ENCODE measurements around the gene CCDC27.

CCDC27 gene

DNA sequence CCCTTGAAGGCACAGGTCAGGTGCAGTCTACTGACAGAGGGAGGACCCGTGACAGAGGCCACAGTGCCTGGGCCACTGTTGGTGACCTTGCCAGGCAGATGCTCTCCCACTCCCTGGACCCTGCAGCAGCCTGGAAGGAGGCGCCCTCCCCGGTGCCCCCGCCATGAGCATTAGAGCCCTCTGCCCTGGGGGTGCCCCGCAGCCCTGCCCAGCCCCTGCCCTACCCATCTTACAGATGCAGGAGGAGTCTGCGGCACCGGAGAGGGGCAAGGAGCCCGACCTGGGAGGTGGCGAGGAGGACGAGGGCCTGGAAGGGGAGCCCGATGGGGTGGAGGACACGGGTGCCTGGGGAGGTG is 10.6 kb downstream of the CCDC27 start:
- TF ChIP-seq EZH2phosphoT487 (IDR thresholded peaks at IDR 0.05; ENCODE audit: borderline replicate concordance, low read length), result no peak
- TF ChIP-seq, protein P1, sequence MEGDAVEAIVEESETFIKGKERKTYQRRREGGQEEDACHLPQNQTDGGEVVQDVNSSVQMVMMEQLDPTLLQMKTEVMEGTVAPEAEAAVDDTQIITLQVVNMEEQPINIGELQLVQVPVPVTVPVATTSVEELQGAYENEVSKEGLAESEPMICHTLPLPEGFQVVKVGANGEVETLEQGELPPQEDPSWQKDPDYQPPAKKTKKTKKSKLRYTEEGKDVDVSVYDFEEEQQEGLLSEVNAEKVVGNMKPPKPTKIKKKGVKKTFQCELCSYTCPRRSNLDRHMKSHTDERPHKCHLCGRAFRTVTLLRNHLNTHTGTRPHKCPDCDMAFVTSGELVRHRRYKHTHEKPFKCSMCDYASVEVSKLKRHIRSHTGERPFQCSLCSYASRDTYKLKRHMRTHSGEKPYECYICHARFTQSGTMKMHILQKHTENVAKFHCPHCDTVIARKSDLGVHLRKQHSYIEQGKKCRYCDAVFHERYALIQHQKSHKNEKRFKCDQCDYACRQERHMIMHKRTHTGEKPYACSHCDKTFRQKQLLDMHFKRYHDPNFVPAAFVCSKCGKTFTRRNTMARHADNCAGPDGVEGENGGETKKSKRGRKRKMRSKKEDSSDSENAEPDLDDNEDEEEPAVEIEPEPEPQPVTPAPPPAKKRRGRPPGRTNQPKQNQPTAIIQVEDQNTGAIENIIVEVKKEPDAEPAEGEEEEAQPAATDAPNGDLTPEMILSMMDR (IDR thresholded peaks at IDR 0.05; ENCODE audit: low read depth, low read length, poor library complexity, severe bottlenecking), result no peak
- Histone ChIP-seq H3F3A (ENCODE audit: control insufficient read depth, insufficient read depth) (no peaks in the 10 kb centered on the region), H3K36me3 (ENCODE audit: control insufficient read depth, low read length) (no peaks in the 10 kb centered on the region), H3K4me1 (ENCODE audit: control insufficient read depth, low read length) (no peaks in the 10 kb centered on the region), H3K4me2 (ENCODE audit: low read length) (no peak overlapping the region), H3K79me2 (ENCODE audit: control insufficient read depth, low read length) (no peaks in the 10 kb centered on the region), H3K27ac (ENCODE audit: low read depth, low read length) (no peak overlapping the region), H3K9me2 (replicated peaks; ENCODE audit: control insufficient read depth, low read length) (no peaks in the 10 kb centered on the region), H4K20me1 (ENCODE audit: control insufficient read depth, insufficient read depth, low read depth, low read length) (no peaks in the 10 kb centered on the region), H3K27me3 (ENCODE audit: control insufficient read depth, low read length) (peaks cover 8% of the 10 kb centered on the region; the same call in 1 of the 2 replicates), H3K9me3 (ENCODE audit: control insufficient read depth, insufficient read depth, low read length) (no peaks in the 10 kb centered on the region), H3K4me3 (ENCODE audit: low read length) (no peak overlapping the region)

DNA sequence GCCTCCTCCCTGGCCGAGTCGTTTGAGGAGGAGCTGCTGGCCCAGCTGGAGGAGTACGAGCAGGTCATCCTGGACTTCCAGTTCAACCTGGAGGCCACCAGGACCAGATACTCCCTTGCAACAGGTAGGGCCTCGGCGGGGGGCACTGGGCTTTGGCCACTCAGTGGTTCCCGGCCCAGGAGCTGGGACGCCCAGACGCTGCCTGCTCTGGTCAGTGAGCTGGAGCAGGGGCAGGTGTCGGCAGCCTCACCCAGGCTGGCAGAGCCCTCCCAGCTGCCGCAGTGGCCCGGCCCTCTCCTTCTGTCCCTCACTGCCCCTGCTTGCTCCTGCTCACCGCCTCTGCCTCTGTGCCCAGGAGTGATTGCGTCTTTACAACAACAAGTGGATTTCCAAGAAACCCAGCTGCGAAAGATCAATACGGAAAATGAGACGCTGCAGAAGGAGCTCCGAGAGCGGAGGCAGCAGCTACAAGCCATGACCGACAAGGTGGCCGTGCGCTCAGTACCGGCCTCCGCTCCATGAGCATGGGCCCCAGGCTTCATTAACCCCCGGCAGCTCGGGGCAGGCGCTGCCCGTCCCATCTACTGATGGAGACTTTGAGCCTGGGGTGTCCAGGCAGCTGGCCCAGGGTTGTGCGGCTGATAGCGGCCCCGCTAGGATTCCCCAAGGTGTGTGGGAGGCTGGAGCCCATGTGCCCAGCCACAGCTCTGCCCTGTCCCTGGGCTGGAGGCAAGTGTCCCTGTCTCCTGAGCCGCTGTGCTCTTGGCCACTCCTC is 11.3 kb downstream of the CCDC27 start:
- Histone ChIP-seq H3K9me3 (ENCODE audit: control insufficient read depth, insufficient read depth, low read length) (no peaks in the 10 kb centered on the region), H3K9me2 (replicated peaks; ENCODE audit: control insufficient read depth, low read length) (no peaks in the 10 kb centered on the region), H3K79me2 (ENCODE audit: control insufficient read depth, low read length) (no peaks in the 10 kb centered on the region), H3K27ac (ENCODE audit: low read depth, low read length) (no peak overlapping the region), H3K27me3 (ENCODE audit: control insufficient read depth, low read length) (peaks cover 8% of the 10 kb centered on the region), H4K20me1 (ENCODE audit: control insufficient read depth, insufficient read depth, low read depth, low read length) (no peaks in the 10 kb centered on the region), H3K4me2 (ENCODE audit: low read length) (no peak overlapping the region), H3K4me1 (ENCODE audit: control insufficient read depth, low read length) (no peaks in the 10 kb centered on the region), H3K4me3 (ENCODE audit: low read length) (no peak overlapping the region), H3F3A (ENCODE audit: control insufficient read depth, insufficient read depth) (no peaks in the 10 kb centered on the region), H3K36me3 (ENCODE audit: control insufficient read depth, low read length) (no peaks in the 10 kb centered on the region)
- no peak for TF ChIP-seq EZH2phosphoT487 (IDR thresholded peaks at IDR 0.05; ENCODE audit: borderline replicate concordance, low read length)
- TF ChIP-seq, protein P1 (IDR thresholded peaks at IDR 0.05; ENCODE audit: low read depth, low read length, poor library complexity, severe bottlenecking), result no peak

DNA sequence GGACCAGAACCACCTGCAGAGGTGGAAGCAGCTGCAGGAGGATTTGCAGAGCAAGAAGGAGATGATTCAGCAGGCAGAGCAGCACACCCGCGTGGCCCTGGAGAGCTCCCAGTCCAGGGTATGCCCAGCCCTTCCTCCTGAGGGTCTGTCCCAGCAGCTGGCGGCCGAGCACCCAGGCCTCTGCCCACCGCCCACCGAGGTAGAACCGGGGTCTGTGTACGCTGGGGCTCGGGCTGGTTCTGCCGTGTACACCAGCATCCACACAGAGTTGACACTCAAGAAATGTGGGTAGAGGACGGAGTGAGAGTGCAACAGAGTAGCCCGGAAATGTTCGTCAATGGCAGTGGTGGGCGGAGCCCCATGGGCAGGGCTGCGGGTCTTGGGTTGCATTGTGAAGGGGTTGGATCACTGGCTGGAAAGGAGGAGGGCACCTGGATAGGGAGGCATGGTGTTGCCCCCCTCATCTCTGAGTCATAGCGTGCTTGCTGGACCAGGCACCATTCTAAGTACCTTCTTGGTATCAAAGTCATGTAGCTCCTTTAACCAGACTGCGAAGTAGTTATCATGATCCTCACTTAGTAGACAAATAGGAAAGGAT is 15.2 kb downstream of the CCDC27 start:
- H3K36me3 ChIP-seq (ENCODE audit: control insufficient read depth, low read length), result no peaks in the 10 kb centered on the region
- H3K9me3 ChIP-seq (ENCODE audit: control insufficient read depth, insufficient read depth, low read length), result no peaks in the 10 kb centered on the region
- peaks cover 8% of the 10 kb centered on the region for H3K4me1 ChIP-seq (ENCODE audit: control insufficient read depth, low read length)
- H4K20me1 ChIP-seq (ENCODE audit: control insufficient read depth, insufficient read depth, low read depth, low read length), result no peaks in the 10 kb centered on the region
- H3K27ac ChIP-seq (ENCODE audit: low read depth, low read length), result no peak overlapping the region
- TF ChIP-seq EZH2phosphoT487 (IDR thresholded peaks at IDR 0.05; ENCODE audit: borderline replicate concordance, low read length), result no peak
- TF ChIP-seq, protein P1 (IDR thresholded peaks at IDR 0.05; ENCODE audit: low read depth, low read length, poor library complexity, severe bottlenecking), result no peak
- no peaks in the 10 kb centered on the region for H3K79me2 ChIP-seq (ENCODE audit: control insufficient read depth, low read length)
- H3K4me2 ChIP-seq (ENCODE audit: low read length), result no peak overlapping the region
- H3K9me2 ChIP-seq (replicated peaks; ENCODE audit: control insufficient read depth, low read length), result no peaks in the 10 kb centered on the region
- no peaks in the 10 kb centered on the region for H3F3A ChIP-seq (ENCODE audit: control insufficient read depth, insufficient read depth)
- H3K27me3 ChIP-seq (ENCODE audit: control insufficient read depth, low read length), result peaks cover 8% of the 10 kb centered on the region
- H3K4me3 ChIP-seq (ENCODE audit: low read length), result no peak overlapping the region

Data from DOHH2 (cell line).